GM21526 (cell line): ENCODE results near the gene CYB5A.

Experiments used
- ATAC-seq: cut with Tn5 transposase; IDR thresholded peaks from one replicate; pipeline ENCODE4 v1.9.1; 2021; ENCODE audit warnings: moderate library complexity; ENCODE audit not compliant: unreplicated experiment, low FRiP score

The CYB5A gene

DNA sequence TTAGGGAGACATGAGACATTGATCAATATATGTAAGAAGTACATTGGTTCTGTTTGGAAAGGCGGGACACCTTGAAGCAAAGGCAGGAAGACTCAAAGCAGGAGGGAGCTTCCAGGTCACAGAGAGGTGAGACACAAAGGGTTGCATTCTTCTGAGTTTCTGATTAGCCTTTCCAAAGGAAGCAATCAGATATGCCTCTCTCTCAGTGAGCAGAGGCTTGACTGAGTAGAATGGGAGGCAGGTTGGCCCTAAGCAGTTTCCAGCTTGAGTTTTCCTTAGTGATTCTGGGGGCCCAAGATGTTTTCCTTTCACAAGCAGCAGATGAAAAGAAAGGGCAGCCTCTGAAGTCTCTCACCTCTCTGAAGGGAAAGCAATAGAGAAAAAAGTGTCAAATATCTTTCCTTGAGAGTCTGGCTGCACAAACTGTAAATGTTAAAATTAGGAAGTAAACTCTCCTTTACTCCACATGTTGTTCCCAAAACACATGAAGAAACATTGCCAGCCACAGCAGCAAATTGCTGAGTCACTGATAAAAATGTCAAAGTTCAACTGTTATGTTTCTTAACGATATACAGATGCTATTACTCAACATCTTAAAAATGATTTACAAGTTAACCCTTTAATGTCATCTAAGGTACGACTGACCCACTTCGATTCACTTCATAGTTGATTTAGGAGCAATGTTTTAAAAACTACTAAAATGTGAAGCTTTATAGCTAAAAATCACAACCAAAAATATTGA, 40.3 kb downstream of the CYB5A start:
- no peak for ATAC-seq

GRCh38 chr18:74250131-74250530, 41.6 kb downstream of the CYB5A start:
- ATAC-seq = no peak

GRCh38 chr18:74249181-74249968, 42.4 kb downstream of the CYB5A start:
- no peak for ATAC-seq

DNA sequence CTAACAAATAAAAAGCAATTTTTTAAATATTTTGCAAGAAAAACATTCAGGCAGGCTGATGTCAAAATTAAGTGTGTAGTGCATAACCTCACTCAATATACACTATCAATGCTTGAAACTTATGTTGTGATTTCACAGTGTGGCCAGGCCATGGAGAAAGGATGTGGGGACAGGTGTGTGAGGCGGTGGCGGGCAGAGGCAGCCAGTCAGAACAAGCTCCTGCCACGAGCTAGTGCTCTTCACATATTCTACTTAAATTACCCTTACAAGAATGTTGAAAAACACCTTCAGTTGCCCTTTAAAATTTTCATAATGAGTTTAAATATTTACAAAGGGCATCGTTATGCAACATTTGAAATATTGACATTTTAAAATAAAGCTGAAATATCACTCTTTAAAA, 43.2 kb downstream of the CYB5A start:
- no peak for ATAC-seq

- no peak for ATAC-seq
Measured at GRCh38 chr18:74248189-74248588, 43.6 kb downstream of the CYB5A start.

DNA sequence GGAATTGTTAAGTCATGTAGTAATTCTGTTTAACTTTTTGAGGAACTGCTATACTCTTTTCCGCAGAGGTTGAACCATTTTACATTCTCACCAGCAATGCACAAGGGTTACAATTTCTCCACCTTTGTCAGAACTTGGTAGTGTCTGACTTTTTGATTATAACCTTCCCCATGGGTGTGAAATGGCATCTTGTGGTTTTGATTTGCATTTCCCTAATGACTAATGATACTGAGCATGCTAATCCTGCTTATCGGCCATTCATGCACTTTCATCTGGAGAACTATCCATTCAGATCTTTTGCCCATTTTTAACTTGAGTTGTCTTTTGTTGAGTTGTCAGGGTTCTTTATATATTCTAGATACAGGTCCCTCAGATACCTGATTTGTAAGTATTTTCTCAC, 47.2 kb downstream of the CYB5A start:
- ATAC-seq = no peak

DNA sequence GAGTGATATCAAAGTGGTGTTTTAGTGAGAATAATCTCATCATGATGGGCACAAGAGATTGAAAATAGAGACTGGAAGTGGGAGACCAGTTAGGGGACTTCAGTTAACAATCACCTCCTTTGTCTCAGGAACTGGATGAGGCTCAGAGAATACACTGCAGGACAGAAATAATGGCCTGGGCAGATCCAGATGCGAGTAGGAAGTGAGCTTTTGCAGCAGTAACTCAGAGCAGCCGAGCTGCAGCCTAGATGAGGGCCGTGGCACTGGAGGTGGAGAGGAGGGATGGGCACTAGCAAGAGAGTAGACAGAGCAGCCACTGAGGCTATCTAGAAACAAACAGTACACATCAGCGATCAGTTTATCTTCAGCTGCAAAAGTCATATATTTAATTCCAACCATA, 48.6 kb downstream of the CYB5A start:
- ATAC-seq = no peak

DNA sequence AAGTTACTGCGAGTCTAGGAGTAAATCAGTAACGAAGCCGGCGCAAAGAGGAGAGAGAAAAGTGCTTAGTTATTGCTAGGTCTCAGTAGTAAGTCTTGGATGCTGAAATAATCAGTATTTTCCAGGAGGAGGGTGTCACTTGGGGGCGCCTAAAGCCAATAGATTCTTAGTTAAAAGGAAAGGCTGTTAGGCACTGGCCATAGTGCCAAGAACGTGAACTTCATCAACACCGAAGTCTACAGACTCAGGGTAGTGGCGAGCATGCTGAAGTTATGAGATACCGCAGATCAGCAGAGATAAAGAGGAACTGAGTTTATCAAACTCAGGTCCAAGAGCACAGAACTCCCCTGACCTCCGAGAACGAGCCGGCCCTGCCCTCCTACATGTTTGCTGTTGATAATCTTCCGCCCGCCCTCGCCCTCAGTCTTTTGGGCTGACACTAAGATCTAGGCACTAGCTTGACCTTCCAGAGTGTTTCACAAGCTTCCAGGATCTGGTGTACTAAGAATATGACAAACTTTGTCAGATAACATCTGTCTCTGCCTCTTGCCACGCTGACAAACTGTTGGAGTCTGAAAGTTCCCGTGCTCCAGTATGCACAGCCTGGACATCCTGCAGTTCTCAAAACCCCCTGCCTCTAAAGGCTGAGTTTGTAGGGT, 49.2 kb downstream of the CYB5A start:
- no peak for ATAC-seq

DNA sequence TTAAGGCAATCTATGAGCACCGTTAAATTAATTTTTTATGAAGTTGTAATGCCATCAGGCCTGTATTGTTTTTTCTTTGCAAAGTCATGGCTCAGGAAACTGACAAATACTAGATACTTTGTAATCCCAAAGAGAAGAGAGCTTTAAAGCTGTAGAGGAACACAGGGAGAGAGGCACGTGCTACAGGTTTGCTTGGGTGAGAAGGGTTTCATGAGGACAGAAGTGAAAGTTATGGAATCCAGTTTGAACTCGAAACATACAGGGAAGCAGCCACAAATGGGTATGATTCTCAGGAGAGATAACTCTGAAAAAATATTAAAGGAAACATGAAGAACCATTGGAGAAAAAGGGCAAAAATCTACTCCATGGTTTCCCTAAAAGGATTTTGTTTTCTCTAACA, 49.8 kb downstream of the CYB5A start:
- no peak for ATAC-seq

GRCh38 chr18:74241426-74241825, 50.3 kb downstream of the CYB5A start:
- no peak for ATAC-seq

DNA sequence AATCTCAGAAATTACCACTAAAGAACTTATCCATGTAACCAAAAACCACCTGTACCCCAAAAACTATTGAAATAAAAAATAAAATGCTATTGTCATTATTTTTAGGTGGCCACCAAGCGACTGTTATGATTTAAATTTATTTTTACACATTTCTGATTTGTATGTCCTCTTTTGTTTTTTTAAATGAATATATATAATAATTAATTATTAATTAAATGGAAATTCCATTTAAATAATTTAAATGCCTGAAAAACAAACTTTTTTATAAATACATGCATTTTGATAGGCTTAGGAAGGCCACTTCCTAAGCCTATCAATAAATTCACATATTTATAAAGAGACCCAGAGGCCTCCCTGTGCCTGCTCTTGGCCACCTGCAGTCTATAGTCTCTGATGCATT, 52.2 kb downstream of the CYB5A start:
- ATAC-seq = no peak

GRCh38 chr18:74234326-74235171, 57.2 kb downstream of the CYB5A start:
- ATAC-seq = no peak

GRCh38 chr18:74233933-74234325, 57.8 kb downstream of the CYB5A start:
- ATAC-seq = no peak

GRCh38 chr18:74230922-74231714, 60.6 kb downstream of the CYB5A start:
- no peak for ATAC-seq

DNA sequence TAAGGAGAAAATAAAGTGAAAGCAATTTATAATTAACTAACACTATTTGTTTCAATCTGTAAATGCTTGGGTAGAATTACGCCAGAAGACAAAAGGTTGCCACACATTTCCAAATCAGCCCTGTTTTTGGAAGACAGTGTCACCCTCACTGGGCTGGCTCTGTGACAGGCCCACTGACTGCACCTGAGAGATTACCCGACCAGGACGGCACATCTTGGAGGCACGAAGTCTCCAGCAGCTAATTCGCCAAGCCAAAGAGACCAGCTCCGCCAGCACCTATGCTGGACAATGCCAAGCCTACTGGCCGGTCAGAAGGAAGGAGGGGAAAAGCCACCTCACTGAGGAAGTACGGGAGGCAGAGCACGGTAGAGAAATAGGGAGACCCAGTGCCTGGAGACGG, 61.9 kb downstream of the CYB5A start:
- ATAC-seq = no peak

- no peak for ATAC-seq
Measured at GRCh38 chr18:74229005-74229404, 62.8 kb downstream of the CYB5A start.

GRCh38 chr18:74228312-74228711, 63.5 kb downstream of the CYB5A start:
- no peak for ATAC-seq

GRCh38 chr18:74226666-74227065, 65.1 kb downstream of the CYB5A start:
- ATAC-seq = no peak

DNA sequence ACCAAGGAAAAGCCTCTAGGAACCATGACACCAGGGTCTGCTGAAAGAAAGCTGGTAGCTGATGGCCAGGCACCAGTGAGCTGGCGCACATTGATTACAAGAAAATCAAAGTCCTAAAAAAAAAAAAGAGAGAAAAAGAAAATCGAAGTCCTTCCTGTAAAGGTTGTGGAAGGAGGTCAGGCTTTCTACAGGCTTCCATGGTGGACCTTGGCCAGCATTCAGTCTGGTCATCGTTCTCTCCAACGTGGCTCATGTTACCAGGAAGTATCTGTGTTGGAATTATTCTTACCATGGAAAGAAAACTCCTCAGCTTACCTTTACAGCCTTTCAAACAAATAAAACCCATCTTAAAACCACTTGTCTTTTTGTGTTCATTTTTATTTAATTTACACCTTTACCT, 65.6 kb downstream of the CYB5A start:
- no peak for ATAC-seq
